WI38 (cell line): ENCODE data around the gene JAKMIP2.

Source experiments
- H3K4me3 ChIP-seq: 2 replicates; pipeline ENCODE4 v1.5.1; 2011; ENCODE audit warnings: low read depth, mild to moderate bottlenecking, control low read depth, low read length
- CTCF ChIP-seq: IDR thresholded peaks from 2 replicates; pipeline ENCODE4 v1.5.1; 2012; ENCODE audit warnings: low read depth, mild to moderate bottlenecking, control low read depth, low read length

JAKMIP2 gene

GRCh38 chr5:147578228-147579024 is 204.1 kb downstream of the JAKMIP2 start:
- TF ChIP-seq CTCF, result peak; percentile 51; the same call in 1 of the 2 replicates
- H3K4me3 ChIP-seq, result no peak overlapping the region

- no peak overlapping the region for H3K4me3 ChIP-seq
- peak; percentile 74 for TF ChIP-seq CTCF
Measured at GRCh38 chr5:147576646-147577535, 205.6 kb downstream of the JAKMIP2 start.

- no peak for TF ChIP-seq CTCF
- H3K4me3 ChIP-seq, result no peak overlapping the region
Measured at GRCh38 chr5:147575598-147575997, 206.9 kb downstream of the JAKMIP2 start.

- no peak for TF ChIP-seq CTCF
- no peak overlapping the region for H3K4me3 ChIP-seq
Measured at GRCh38 chr5:147573211-147573610, 209.3 kb downstream of the JAKMIP2 start.

GRCh38 chr5:147568710-147569406 is 213.7 kb downstream of the JAKMIP2 start:
- TF ChIP-seq CTCF, result no peak
- no peak overlapping the region for H3K4me3 ChIP-seq

GRCh38 chr5:147567917-147568598 is 214.5 kb downstream of the JAKMIP2 start:
- TF ChIP-seq CTCF, result no peak

More at GRCh38 chr5:147567917-147568598, 214.5 kb downstream of the JAKMIP2 start:
- no peak overlapping the region for H3K4me3 ChIP-seq
